VCaP (cell line): ENCODE measurements around the gene NEDD4.
"Not testable (repeated sequence)": the region's sequence is repeated elsewhere in the genome, so short reads cannot be mapped to it uniquely, and the experiment has no call there.

Experiments used
- H3K27ac ChIP-seq: fragments of 450-650 bp; 2 replicates; pipeline ENCODE4 v1.5.1; 2017
- TF ChIP-seq, protein P1 (sequence below): fragments of 450-650 bp; conservative IDR thresholded peaks from 2 replicates; pipeline ENCODE4 v1.5.1; 2017; ENCODE audit warnings: mild to moderate bottlenecking, moderate library complexity

The NEDD4 gene

DNA sequence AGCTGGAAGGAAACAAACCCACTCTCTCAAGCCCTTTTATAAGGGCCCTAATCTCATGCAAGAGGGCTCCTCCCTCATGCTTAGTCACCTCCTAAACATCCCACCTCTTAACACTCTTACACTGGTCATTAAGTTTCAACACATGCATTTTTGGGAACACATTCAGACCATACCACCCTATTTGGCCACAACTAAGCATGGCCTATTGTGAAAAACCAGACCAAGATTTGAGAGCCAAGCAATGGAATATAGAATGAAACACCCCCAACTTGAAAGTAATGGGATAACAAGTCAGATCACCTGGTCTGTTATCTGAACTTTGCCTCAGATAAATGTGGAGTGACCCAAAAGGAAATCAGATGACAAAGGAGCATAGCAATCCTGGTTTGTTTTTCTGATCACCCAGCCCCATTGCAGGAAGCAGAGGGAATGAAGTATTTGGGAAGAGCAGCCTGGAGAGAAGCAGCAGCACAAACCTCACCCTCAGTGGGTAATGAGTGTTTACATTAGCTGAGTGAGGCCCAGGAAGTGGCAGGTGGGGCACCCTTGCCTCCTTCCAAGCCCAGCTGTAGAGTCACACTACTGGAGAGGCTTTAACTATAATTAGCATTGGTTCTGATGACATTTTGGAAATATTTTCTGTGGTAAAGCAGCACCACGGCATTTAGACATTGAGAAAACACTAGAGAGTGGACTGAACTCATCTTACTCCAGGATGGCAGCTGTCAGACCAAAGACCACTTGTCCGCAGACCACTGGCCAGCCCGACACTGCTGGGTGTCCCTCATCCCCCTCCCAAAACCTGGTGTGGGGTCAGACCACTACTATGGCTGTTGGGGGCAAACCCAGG lies 201.6 kb downstream of the NEDD4 start:
- H3K27ac ChIP-seq = no peak overlapping the region
- TF ChIP-seq, protein P1, sequence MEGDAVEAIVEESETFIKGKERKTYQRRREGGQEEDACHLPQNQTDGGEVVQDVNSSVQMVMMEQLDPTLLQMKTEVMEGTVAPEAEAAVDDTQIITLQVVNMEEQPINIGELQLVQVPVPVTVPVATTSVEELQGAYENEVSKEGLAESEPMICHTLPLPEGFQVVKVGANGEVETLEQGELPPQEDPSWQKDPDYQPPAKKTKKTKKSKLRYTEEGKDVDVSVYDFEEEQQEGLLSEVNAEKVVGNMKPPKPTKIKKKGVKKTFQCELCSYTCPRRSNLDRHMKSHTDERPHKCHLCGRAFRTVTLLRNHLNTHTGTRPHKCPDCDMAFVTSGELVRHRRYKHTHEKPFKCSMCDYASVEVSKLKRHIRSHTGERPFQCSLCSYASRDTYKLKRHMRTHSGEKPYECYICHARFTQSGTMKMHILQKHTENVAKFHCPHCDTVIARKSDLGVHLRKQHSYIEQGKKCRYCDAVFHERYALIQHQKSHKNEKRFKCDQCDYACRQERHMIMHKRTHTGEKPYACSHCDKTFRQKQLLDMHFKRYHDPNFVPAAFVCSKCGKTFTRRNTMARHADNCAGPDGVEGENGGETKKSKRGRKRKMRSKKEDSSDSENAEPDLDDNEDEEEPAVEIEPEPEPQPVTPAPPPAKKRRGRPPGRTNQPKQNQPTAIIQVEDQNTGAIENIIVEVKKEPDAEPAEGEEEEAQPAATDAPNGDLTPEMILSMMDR = no peak

DNA sequence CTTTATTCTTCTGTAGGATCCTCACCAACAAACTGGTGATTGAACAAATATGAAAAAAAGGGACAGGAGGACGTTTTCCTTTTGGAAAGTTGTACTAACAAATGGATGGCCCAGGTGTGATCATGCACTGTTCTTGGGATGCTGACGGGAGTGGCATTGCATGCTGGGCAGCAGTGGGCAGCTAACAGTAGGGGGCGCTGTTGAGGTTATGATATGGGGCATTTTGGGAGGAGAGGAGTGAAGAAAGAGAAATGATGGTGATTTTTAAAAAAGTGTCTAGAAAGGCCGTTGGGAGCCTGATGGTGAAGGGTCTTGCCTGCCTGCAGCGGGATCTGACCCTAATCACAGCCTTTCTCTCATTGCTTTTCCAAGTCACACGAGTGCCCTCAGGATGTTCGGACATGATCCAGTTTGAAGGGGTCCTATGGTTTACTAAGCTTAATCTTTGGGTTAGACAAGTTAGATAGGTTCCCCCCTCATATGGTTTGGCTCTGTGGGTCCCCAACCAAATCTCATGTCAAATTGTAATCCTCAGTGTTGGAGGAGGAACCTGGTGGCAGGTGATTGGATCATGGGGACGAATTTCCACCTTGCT lies 204.2 kb downstream of the NEDD4 start:
- TF ChIP-seq, protein P1 = peak; percentile 62
- no peak overlapping the region for H3K27ac ChIP-seq

DNA sequence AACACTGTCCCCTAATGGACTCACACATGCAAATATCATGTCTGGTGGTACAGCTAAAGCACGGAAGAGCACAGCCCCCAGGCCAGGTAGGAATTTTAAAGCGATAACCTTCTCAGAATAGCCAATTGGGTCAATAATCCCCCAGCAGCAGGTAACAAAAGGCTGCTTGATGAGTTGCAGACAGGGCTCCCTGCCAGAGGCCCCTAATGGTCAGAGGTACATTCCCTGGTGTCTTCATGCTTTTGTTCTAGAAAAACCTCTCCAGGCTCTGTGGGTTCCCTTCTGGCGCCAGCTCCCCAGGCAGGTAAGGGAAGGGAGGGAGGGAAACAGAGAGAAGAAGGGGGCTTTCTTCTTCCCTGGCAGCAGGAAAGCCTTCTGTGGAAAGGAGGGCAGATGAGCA lies 207.1 kb downstream of the NEDD4 start:
- H3K27ac ChIP-seq = no peak overlapping the region
- TF ChIP-seq, protein P1 = no peak

DNA sequence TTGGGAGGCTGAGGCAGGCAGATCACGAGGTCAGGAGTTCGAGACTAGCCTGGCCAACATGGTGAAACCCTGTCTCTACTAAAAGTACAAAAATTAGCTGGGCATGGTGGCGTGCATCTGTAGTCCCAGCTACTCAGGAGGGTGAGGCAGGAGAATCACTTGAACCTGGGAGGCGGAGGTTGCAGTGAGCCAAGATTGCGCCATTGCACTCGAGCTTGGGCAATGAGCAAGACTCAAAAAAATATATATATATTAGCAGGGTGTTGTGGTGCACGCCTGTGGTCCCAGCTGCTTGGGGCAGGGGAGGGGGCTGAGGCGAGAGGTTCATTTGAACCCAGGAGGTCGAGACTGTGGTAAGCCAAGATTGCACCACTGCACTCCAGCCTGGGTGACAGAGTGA lies 207.8 kb downstream of the NEDD4 start:
- not testable (repeated sequence) for H3K27ac ChIP-seq

DNA sequence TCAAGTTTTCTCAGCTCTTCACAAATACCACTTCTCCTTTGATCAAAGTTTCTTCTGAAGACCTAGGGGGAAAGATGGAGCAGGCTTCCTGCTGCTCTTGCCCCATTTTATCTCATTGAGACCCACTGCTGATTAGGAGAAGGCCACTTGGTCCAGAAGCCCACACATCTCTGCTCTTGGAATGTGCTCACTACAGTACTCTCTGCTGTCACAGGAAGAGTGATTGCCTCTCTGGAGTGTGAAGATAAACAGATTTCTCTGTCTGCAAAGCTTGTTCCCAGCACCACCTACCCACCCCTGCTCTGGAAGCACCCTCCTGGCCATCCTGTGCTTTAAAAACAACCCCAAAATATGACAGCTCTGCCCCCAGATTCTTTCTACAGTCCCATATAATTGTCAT lies 209.1 kb downstream of the NEDD4 start:
- H3K27ac ChIP-seq = no peak overlapping the region
- TF ChIP-seq, protein P1 = no peak

GRCh38 chr15:55782901-55783300 lies 210.5 kb downstream of the NEDD4 start:
- TF ChIP-seq, protein P1 = no peak
- no peak overlapping the region for H3K27ac ChIP-seq

DNA sequence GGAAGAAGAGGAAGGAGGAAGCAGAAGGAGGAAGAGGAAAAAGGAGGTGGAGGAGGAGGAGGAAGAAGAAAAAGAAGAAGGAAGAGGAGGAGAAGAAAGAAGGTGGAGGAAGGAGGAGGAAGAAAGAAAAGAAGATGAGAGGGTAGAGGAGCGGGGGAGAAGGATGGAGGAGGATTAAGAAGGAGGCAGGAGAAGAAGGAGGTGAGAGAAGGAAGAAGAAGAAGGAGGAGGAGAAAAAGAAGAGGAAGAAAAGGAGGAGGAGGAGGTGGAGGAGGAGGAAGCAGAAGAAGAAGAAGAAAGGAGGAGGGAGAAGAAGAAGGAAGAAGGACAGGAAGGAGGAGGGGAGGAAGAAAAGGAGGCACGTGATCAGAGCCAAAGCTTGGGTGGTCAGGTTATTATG lies 213.1 kb downstream of the NEDD4 start:
- no peak overlapping the region for H3K27ac ChIP-seq
- TF ChIP-seq, protein P1 = no peak

GRCh38 chr15:55778932-55779331 lies 214.5 kb downstream of the NEDD4 start:
- TF ChIP-seq, protein P1 = no peak
- no peak overlapping the region for H3K27ac ChIP-seq
